H9 (cell line): Measurements from ENCODE around the gene GNAT3. TPM values are rescaled to one million over a fixed set of nuclear protein-coding genes. Genes with fewer than 3 reads are reported as not detected.

Experiments
- DNase-seq: peaks from one replicate; pipeline ENCODE4 v3.0.0-alpha.2; 2017
- H2AFZ ChIP-seq: one replicate; pipeline ENCODE4 v1.6.1; 2013; ENCODE audit warnings: mild to moderate bottlenecking, low read length, control low read depth, moderate library complexity
- H2AK5ac ChIP-seq: 2 replicates; pipeline ENCODE4 v1.6.1; 2013; ENCODE audit warnings: low read length, control low read depth, mixed read lengths; ENCODE audit not compliant: insufficient read length
- H2BK120ac ChIP-seq: one replicate; pipeline ENCODE4 v1.6.1; 2013; ENCODE audit warnings: low read depth, mild to moderate bottlenecking, low read length, control low read depth, inconsistent platforms; ENCODE audit not compliant: poor library complexity, severe bottlenecking
- H2BK12ac ChIP-seq: 2 replicates; pipeline ENCODE4 v1.6.1; 2013; ENCODE audit warnings: low read length, control low read depth, mixed read lengths, low read depth; ENCODE audit not compliant: insufficient read length
- H2BK15ac ChIP-seq: 2 replicates; pipeline ENCODE4 v1.6.1; 2013; ENCODE audit warnings: low read depth, low read length, control low read depth
- H2BK20ac ChIP-seq: one replicate; pipeline ENCODE4 v1.6.1; 2013; ENCODE audit warnings: low read depth, mild to moderate bottlenecking, low read length, control low read depth, inconsistent platforms; ENCODE audit not compliant: poor library complexity, severe bottlenecking
- H2BK5ac ChIP-seq: 2 replicates; pipeline ENCODE4 v1.6.1; 2013; ENCODE audit warnings: low read length, control low read depth, mixed read lengths; ENCODE audit not compliant: insufficient read length
- H3K14ac ChIP-seq: 2 replicates; pipeline ENCODE4 v1.6.1; 2013; ENCODE audit warnings: low read length, control low read depth; ENCODE audit not compliant: insufficient read depth
- H3K18ac ChIP-seq: 2 replicates; pipeline ENCODE4 v1.6.1; 2013; ENCODE audit warnings: low read depth, mild to moderate bottlenecking, mixed read lengths, low read length, control low read depth; ENCODE audit not compliant: insufficient read length
- H3K23ac ChIP-seq: 2 replicates; pipeline ENCODE4 v1.6.1; 2013; ENCODE audit warnings: low read length, control low read depth, mixed read lengths, low read depth; ENCODE audit not compliant: insufficient read length
- H3K23me2 ChIP-seq: 2 replicates; pipeline ENCODE4 v1.6.1; 2013; ENCODE audit warnings: low read depth, mild to moderate bottlenecking, mixed read lengths, low read length, control low read depth; ENCODE audit not compliant: insufficient read length, poor library complexity, severe bottlenecking
- H3K27ac ChIP-seq: 2 replicates; pipeline ENCODE4 v1.5.1; 2013; ENCODE audit warnings: low read length, control low read depth, mixed read lengths, low read depth; ENCODE audit not compliant: insufficient read length
- H3K27me3 ChIP-seq: 2 replicates; pipeline ENCODE4 v1.6.1; 2013; ENCODE audit warnings: low read length, control low read depth, inconsistent platforms; ENCODE audit not compliant: insufficient read depth
- H3K4ac ChIP-seq: 2 replicates; pipeline ENCODE4 v1.6.1; 2013; ENCODE audit warnings: low read depth, mild to moderate bottlenecking, control low read depth, inconsistent platforms, low read length, moderate library complexity
- H3K4me1 ChIP-seq: 2 replicates; pipeline ENCODE4 v1.6.1; 2013; ENCODE audit warnings: low read length, control low read depth, inconsistent platforms; ENCODE audit not compliant: insufficient read depth
- H3K4me2 ChIP-seq: 2 replicates; pipeline ENCODE4 v1.6.1; 2013; ENCODE audit warnings: low read length, control low read depth, mixed read lengths; ENCODE audit not compliant: insufficient read length, insufficient read depth
- H3K56ac ChIP-seq: 2 replicates; pipeline ENCODE4 v1.6.1; 2013; ENCODE audit warnings: low read depth, mild to moderate bottlenecking, mixed read lengths, low read length, control low read depth; ENCODE audit not compliant: insufficient read length
- H3K79me1 ChIP-seq: 2 replicates; pipeline ENCODE4 v1.6.1; 2013; ENCODE audit warnings: low read depth, mild to moderate bottlenecking, moderate library complexity, low read length, control low read depth, inconsistent platforms; ENCODE audit not compliant: insufficient read depth, poor library complexity, severe bottlenecking
- H3K79me2 ChIP-seq: 2 replicates; pipeline ENCODE4 v1.6.1; 2013; ENCODE audit warnings: low read length, control low read depth, inconsistent platforms; ENCODE audit not compliant: insufficient read depth
- H3K9ac ChIP-seq: 2 replicates; pipeline ENCODE4 v1.6.1; 2013; ENCODE audit warnings: low read length, control low read depth, mixed read lengths; ENCODE audit not compliant: insufficient read length; ENCODE audit errors: extremely low read depth
- H3K9me3 ChIP-seq: one replicate; pipeline ENCODE4 v1.6.1; 2013; ENCODE audit warnings: low read depth, low read length, inconsistent platforms; ENCODE audit not compliant: control insufficient read depth
- H3T11ph ChIP-seq: one replicate; pipeline ENCODE4 v1.6.1; 2013; ENCODE audit warnings: mild to moderate bottlenecking, low read length, control low read depth, inconsistent platforms
- H4K20me1 ChIP-seq: one replicate; pipeline ENCODE4 v1.6.1; 2013; ENCODE audit not compliant: control insufficient read depth, insufficient read length, insufficient read depth
- H4K5ac ChIP-seq: 2 replicates; pipeline ENCODE4 v1.6.1; 2013; ENCODE audit warnings: low read depth, mild to moderate bottlenecking, mixed read lengths, low read length, control low read depth; ENCODE audit not compliant: insufficient read length
- H4K8ac ChIP-seq: replicated peaks from 2 replicates; pipeline ENCODE4 v1.6.1; 2013; ENCODE audit warnings: low read length, control low read depth, mixed read lengths, low read depth; ENCODE audit not compliant: insufficient read length
- H4K91ac ChIP-seq: 2 replicates; pipeline ENCODE4 v1.6.1; 2013; ENCODE audit warnings: low read depth, mild to moderate bottlenecking, moderate library complexity, mixed read lengths, low read length, control low read depth; ENCODE audit not compliant: insufficient read length
- H3K27ac Mint-ChIP-seq, 3 experiments: 2 replicates in 2 of 3; 3 replicates in 1 of 3; pipeline ENCODE4 v1.8.0; 2020 to 2021; ENCODE audit warnings: mixed read lengths in 3 of 3, mild to moderate bottlenecking in 1 of 3, moderate library complexity in 1 of 3
- H3K27me3 Mint-ChIP-seq: 2 replicates; pipeline ENCODE4 v1.8.0; 2021; ENCODE audit warnings: low read depth, mild to moderate bottlenecking, moderate library complexity, mixed read lengths
- H3K36me3 Mint-ChIP-seq, 3 experiments: 2 replicates in 2 of 3; 3 replicates in 1 of 3; pipeline ENCODE4 v1.8.0; 2020 to 2021; ENCODE audit warnings: low read depth in 3 of 3, mixed read lengths in 3 of 3; ENCODE audit not compliant: insufficient read depth in 1 of 3
- H3K4me1 Mint-ChIP-seq, 2 experiments: 2 replicates each; pipeline ENCODE4 v1.8.0; 2020; ENCODE audit warnings: mixed read lengths in 2 of 2
- H3K4me3 Mint-ChIP-seq, 2 experiments: 2 replicates in 1 of 2; 3 replicates in 1 of 2; pipeline ENCODE4 v1.8.0; 2020 to 2021; ENCODE audit warnings: mild to moderate bottlenecking in 2 of 2, mixed read lengths in 2 of 2, moderate library complexity in 1 of 2
- H3K9me3 Mint-ChIP-seq, 2 experiments: 2 replicates in 1 of 2; 3 replicates in 1 of 2; pipeline ENCODE4 v1.8.0; 2020; ENCODE audit warnings: mild to moderate bottlenecking in 2 of 2, mixed read lengths in 2 of 2, moderate library complexity in 1 of 2
- WGBS: extraction: QIAGEN DNeasy Blood & Tissue Kit; methylation state at CpG from one replicate; pipeline ENCODE4 v1.1.7; 2013; ENCODE audit warnings: missing lambda C conversion rate, low lambda C conversion rate, mixed read lengths; ENCODE audit not compliant: insufficient read length; ENCODE audit errors: extremely low coverage; 5-methylcytosine and 5-hydroxymethylcytosine counted together
- total RNA-seq: library from RNA; stranded (reverse); gene quantifications from 2 replicates; pipeline ENCODE4 v1.2.1, GENCODE V29; 2021
- TF ChIP-seq, protein P1 (sequence below): fragments of 200-600 bp; sonication (generic); conservative IDR thresholded peaks from 3 replicates; pipeline ENCODE4 v1.8.0; 2021; ENCODE audit warnings: antibody characterized with exemption, mild to moderate bottlenecking

GNAT3 gene
- total RNA-seq, 1 experiment from 2014 or later, result not detected

DNA sequence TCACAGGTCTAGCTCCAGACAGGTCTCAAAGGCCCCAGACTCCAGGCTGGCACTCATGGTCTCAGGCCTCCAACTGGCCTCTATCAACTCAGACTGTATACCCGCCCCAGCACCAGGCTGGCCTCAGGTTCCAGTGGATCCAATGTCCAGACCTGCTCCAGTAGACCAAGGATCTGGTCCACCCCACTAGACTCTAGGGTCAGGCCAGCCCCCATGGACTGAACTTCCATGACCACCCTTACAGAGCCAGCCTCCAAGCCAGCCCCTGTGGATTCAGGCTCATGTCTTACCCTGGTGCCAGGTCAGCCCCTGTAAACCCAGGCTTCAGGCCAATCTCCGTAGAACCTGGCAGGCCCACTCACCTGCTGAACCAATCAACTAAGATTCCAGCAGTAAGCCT lies 16.8 kb upstream of the GNAT3 start:
- Histone ChIP-seq H3K27me3 (no peaks in the 10 kb centered on the region), H2BK5ac (no peak overlapping the region), H3K23me2 (no peaks in the 10 kb centered on the region), H2BK120ac (no peak overlapping the region), H2BK20ac (no peak overlapping the region), H3K18ac (no peak overlapping the region), H3K14ac (no peak overlapping the region), H2BK12ac (no peak overlapping the region), H3K9me3 (no peaks in the 10 kb centered on the region), H3K4ac (no peak overlapping the region), H4K8ac (no peak overlapping the region), H3K79me1 (no peaks in the 10 kb centered on the region), H4K20me1 (no peaks in the 10 kb centered on the region), H3K4me2 (no peak overlapping the region), H4K91ac (no peak overlapping the region), H3K9ac (no peak overlapping the region), H3K56ac (no peak overlapping the region), H3K27ac (no peak overlapping the region), H3K23ac (no peak overlapping the region), H3T11ph (no peak overlapping the region), H3K4me1 (no peaks in the 10 kb centered on the region), H2AFZ (no peak overlapping the region), H2BK15ac (no peak overlapping the region), H2AK5ac (no peak overlapping the region), H3K79me2 (no peaks in the 10 kb centered on the region), H4K5ac (no peak overlapping the region)
- H3K27me3 Mint-ChIP-seq, result no peaks in the 10 kb centered on the region
- TF ChIP-seq, protein P1, sequence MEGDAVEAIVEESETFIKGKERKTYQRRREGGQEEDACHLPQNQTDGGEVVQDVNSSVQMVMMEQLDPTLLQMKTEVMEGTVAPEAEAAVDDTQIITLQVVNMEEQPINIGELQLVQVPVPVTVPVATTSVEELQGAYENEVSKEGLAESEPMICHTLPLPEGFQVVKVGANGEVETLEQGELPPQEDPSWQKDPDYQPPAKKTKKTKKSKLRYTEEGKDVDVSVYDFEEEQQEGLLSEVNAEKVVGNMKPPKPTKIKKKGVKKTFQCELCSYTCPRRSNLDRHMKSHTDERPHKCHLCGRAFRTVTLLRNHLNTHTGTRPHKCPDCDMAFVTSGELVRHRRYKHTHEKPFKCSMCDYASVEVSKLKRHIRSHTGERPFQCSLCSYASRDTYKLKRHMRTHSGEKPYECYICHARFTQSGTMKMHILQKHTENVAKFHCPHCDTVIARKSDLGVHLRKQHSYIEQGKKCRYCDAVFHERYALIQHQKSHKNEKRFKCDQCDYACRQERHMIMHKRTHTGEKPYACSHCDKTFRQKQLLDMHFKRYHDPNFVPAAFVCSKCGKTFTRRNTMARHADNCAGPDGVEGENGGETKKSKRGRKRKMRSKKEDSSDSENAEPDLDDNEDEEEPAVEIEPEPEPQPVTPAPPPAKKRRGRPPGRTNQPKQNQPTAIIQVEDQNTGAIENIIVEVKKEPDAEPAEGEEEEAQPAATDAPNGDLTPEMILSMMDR, result no peak
- H3K27ac Mint-ChIP-seq, result no peak overlapping the region
- no peak for DNase-seq
- peaks cover 3 to 11% of the 10 kb centered on the region in 2 experiments; a peak in 3 of 4 replicates for H3K4me1 Mint-ChIP-seq
- no CpG with 5 or more reads among the region's 2 CpGs for WGBS
- peaks cover 8 to 10% of the 10 kb centered on the region in 2 experiments; a peak in 3 of 5 replicates for H3K9me3 Mint-ChIP-seq
- peaks cover 9 to 14% (median 9%) of the 10 kb centered on the region in 3 experiments for H3K36me3 Mint-ChIP-seq
- no peak overlapping the region for H3K4me3 Mint-ChIP-seq
